GM12865 (cell line): ENCODE data around the gene BRF1.

Experiments used
- DNase-seq: peaks from one replicate; pipeline ENCODE4 v3.0.0; 2010; ENCODE audit warnings: low read depth
- H3K4me3 ChIP-seq: 2 replicates; pipeline ENCODE4 v1.5.1; 2011; ENCODE audit warnings: mild to moderate bottlenecking, low read depth, low read length, control low read depth
- TF ChIP-seq, protein P1 (sequence below): IDR thresholded peaks from 2 replicates; pipeline ENCODE4 v1.5.1; 2011; ENCODE audit warnings: low read length, control low read depth, low read depth, inconsistent platforms; ENCODE audit not compliant: insufficient read depth; ENCODE audit errors: missing control alignments

BRF1 gene

DNA sequence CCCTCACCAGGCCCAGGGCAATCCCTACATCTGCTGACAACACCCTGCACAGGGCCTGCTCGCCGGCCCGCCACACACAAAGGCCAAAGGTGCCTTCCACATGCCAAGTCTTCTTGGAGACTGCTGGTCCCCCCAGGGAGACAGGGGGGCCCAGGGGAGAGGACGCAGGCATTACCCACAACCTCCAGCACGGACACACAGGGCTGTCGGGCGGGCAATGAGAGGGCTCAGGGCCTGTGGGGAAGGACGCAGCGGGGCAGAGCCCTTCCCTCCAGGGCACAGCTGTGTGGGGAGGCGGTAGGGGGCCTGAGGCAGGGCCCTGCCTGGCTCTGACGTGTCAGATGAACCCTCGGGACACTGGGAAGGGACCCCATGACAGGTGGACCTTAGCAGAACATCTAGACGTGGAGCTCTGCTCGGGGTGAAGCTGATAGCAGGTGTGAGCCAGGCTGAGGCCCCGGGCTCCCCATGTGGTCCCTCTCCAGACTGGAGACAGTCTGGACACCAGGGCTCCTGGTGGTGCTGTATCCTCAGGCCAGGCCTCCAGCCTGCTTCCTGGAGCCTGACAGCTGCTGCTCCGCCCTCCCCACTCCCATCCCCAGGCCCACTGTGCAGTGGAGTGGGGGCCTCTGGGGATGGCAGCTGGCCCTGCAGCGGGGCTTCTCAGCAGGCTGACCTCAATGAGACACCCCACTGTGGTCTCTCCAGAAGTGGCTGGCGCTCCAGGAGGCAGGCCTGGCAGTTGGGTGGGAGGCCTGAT, 88.1 kb downstream of the BRF1 start:
- no peak for DNase-seq
- TF ChIP-seq, protein P1, sequence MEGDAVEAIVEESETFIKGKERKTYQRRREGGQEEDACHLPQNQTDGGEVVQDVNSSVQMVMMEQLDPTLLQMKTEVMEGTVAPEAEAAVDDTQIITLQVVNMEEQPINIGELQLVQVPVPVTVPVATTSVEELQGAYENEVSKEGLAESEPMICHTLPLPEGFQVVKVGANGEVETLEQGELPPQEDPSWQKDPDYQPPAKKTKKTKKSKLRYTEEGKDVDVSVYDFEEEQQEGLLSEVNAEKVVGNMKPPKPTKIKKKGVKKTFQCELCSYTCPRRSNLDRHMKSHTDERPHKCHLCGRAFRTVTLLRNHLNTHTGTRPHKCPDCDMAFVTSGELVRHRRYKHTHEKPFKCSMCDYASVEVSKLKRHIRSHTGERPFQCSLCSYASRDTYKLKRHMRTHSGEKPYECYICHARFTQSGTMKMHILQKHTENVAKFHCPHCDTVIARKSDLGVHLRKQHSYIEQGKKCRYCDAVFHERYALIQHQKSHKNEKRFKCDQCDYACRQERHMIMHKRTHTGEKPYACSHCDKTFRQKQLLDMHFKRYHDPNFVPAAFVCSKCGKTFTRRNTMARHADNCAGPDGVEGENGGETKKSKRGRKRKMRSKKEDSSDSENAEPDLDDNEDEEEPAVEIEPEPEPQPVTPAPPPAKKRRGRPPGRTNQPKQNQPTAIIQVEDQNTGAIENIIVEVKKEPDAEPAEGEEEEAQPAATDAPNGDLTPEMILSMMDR: no peak
- H3K4me3 ChIP-seq: no peak overlapping the region

DNA sequence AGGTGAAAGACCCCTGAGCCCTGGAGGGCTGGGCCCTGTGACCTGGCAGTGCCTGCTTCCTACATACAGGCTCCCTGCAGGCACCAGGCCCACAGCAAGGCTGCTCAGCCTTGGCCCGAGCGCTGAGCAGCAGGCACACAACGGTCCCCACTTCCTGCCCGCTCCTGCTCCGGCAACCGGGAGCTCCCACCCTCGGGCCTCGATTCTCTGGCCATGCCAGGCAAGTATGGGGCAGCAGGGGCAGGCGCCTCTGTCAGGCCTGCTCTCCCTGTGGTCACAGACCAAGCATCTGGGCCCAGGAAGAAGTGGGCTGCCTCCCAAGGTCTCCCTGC, 89.1 kb downstream of the BRF1 start:
- no peak for DNase-seq
- TF ChIP-seq, protein P1: no peak
- no peak overlapping the region for H3K4me3 ChIP-seq

DNA sequence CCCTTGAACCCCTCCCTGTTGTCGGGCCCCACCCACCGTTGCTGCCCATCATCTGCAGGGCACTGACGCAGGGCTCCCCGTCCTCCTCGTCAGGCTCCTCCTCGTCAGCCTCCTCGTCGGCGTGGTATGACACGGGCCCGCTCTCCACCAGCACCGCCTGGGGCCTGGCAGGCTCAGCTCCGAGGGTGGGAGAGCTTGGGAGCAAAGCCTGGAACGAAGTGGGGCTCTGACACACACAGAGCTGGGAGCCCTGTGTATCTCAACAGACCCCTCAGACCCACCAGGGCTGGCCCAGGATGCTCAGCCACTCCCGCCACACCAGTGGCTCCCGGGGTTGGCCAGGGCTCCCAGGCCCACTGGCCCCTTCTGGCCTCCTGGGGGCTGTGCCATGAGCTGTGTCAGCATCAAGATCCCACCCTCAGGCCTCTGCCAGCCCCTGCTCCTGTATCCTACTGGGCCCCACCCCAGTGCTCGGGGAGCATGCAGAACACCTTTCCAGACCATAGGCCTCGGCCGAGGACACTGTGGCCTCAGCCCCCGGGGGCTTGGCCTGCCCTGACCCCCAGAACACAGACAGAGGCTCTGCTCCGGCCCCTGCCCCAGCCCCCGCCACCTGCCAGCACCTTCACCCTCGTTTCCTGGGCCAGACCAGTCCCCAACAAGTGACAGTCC, 89.6 kb downstream of the BRF1 start:
- TF ChIP-seq, protein P1: no peak
- H3K4me3 ChIP-seq: no peak overlapping the region
- DNase-seq: no peak

DNA sequence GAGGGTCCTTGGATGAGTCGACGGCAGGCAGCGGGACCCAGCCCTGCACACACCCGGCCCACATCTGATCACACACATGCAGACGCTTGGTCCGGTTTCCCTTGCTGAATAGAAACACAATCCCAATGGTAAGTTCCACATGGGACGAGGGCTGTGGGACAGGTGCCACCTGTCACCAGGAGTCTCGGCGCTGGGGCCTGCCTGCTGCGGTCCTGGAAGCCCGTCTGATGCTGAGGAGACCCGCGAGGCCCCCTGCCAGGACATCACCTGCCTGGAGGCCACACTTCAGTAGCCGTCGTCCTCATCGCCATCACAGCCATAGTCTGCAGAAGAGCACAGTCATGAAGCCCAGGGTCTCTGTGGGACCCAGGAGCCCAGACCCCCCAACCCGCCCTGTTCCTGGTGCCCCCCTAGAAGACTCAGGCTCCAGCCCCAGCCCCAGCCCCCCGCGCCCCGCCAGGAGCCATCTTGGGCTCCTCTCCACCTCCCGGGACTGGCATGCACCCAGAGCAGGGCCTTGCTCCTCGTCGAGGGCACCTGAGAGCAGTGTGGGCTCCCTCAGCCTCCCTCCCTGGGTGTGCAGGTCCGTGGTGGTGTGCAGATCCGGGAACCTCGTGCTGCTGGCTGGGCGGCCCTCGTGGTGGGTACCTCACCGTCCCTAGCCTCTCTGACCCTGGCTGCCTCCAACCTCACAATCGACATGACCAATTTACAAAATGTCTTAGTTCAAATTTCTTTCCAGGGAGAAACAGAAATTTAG, 90.4 kb downstream of the BRF1 start:
- no peak for DNase-seq
- TF ChIP-seq, protein P1: no peak
- no peak overlapping the region for H3K4me3 ChIP-seq

DNA sequence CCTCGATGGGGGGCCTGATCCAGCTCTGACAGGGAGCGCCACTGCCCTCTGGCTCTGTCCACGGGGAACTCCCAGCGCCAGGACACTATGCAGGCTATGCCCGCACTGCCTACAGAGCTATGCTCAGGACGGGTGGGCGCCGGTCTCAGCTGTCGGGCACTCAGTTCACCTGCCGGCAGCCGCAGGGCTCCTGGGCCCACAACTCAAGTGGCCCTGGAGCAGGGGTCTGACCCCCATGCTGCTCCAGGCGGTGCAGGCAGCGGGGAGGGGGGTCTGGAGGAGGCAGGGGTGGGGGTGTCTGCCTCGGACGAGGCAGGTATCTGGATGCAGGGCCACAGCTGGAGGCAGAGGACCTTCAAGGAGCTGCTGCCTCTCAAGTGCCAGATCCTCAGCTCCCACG, 91.2 kb downstream of the BRF1 start:
- H3K4me3 ChIP-seq: no peak overlapping the region
- TF ChIP-seq, protein P1: no peak
- no peak for DNase-seq

DNA sequence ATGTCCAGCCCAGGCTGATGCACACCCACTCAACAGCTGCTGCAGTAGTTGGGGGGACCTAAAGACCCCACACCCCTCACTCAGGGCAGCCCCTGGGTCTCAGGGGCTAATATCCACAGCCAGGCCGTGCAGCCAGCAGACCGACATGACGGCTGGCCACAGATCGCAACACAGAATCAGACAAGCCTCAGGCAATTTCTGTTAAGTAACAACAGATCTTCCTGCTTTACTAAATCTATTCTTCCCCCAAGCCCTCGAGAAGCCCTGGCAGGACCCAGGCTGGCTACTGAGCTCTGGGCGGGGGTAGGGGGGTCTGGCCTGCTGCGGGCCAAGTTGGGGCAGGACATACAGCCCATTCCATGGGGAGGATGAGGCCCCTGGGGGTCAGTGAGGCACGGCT, 91.7 kb downstream of the BRF1 start:
- H3K4me3 ChIP-seq: no peak overlapping the region
- no peak for DNase-seq
- TF ChIP-seq, protein P1: no peak

DNA sequence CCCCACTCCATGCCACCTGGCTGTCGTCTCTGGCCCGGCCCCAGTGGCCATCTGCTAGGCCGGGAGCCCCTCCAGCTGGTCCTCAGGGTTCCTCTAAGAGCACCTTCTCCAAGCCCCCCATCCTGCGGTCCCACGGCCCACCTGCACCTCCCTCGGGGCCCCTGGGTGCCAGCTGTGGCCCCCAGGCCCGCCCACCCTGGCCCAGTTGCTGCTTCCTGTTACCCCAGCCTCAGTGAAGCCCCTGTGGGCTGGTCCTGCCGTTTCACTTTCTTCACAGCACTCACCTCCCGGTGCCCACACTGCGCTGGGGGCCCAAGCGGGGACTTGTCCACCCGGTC, 92.1 kb downstream of the BRF1 start:
- TF ChIP-seq, protein P1: no peak
- no peak for DNase-seq
- no peak overlapping the region for H3K4me3 ChIP-seq
